GM13977 (cell line): ENCODE data around the gene PKN3.

Experiments
- DNase-seq: peaks from one replicate; pipeline ENCODE4 v3.0.0; 2012; ENCODE audit warnings: low spot score
- in situ Hi-C: fragments of 300-500 bp; cut with MboI; formaldehyde crosslinking; loops from one replicate; pipeline ENCODE4 v1.12.0; 2022; ENCODE audit warnings: low sequenced_read_pairs, low pct_unique_long_range_greater_than_20kb, mixed read lengths, inconsistent platforms; ENCODE audit not compliant: unreplicated experiment
- TF ChIP-seq, protein P1 (sequence below): IDR thresholded peaks from 2 replicates; pipeline ENCODE4 v1.5.1; 2012; ENCODE audit warnings: mild to moderate bottlenecking, control low read depth; ENCODE audit not compliant: insufficient read depth; ENCODE audit errors: extremely low read depth, missing control alignments

PKN3 gene

DNA sequence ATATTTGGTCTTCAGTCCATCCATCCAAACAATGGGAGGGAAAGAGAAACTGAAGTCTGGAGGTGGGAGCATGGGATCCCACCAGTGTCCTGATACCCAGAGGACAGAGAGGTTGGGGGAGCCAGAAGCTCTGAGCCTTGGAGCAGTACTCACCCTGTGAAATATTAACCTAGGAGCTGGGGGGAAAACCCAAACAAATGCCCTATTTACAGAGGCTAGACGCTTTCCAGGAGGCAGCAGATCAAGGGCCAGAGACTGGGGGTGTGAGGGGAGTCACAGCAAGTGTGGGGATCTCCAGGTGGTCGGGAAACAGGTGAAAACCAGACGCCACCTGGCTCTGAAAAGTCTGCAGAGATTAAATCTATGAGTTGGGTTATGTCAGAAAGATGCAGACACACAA, 63.2 kb downstream of the PKN3 start:
- TF ChIP-seq, protein P1, sequence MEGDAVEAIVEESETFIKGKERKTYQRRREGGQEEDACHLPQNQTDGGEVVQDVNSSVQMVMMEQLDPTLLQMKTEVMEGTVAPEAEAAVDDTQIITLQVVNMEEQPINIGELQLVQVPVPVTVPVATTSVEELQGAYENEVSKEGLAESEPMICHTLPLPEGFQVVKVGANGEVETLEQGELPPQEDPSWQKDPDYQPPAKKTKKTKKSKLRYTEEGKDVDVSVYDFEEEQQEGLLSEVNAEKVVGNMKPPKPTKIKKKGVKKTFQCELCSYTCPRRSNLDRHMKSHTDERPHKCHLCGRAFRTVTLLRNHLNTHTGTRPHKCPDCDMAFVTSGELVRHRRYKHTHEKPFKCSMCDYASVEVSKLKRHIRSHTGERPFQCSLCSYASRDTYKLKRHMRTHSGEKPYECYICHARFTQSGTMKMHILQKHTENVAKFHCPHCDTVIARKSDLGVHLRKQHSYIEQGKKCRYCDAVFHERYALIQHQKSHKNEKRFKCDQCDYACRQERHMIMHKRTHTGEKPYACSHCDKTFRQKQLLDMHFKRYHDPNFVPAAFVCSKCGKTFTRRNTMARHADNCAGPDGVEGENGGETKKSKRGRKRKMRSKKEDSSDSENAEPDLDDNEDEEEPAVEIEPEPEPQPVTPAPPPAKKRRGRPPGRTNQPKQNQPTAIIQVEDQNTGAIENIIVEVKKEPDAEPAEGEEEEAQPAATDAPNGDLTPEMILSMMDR: no peak
- in situ Hi-C loops: no loop called here
- DNase-seq: no peak

GRCh38 chr9:128768606-128769005, 66.3 kb downstream of the PKN3 start:
- DNase-seq: no peak
- in situ Hi-C loops: no loop called here
- TF ChIP-seq, protein P1: no peak
